ENCODE results near the gene RPL7A.

RPL7A gene

DNA sequence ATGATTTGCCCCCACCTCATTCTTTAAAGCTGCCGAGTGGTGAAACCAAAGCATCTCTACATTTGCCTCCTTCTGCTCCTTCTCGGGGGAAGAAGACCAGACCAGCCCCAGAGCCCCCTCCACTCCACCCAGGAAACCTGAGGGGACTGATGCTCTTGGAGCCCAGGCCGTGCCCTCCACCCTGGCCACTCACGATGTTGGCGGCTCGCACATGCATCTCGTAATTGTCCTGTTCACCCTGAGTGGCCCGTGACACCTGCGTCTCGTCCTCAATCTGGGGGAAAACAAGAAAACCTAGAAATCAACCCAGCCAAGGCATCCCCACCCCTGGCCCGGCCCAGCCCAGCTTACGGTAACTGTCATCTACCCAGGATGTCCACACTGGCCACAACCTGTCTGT is 3.0 kb upstream of the RPL7A start:
- H3K27me3 ChIP-seq (ENCODE audit: control insufficient read depth, insufficient read depth, low read length) = no peaks in the 10 kb centered on the region
- H3K27ac ChIP-seq (ENCODE audit: low read depth, low read length) = no peak overlapping the region
- H3K9ac ChIP-seq (ENCODE audit: low read length) = no peak overlapping the region
- H3K36me3 ChIP-seq (ENCODE audit: control insufficient read depth, insufficient read depth, low read length) = peaks cover 37% of the 10 kb centered on the region
- peaks cover 12% of the 10 kb centered on the region for H3K4me1 ChIP-seq (ENCODE audit: control insufficient read depth, insufficient read depth, low read length)
- no peak overlapping the region for H3K4me3 ChIP-seq (ENCODE audit: low read length)

DNA sequence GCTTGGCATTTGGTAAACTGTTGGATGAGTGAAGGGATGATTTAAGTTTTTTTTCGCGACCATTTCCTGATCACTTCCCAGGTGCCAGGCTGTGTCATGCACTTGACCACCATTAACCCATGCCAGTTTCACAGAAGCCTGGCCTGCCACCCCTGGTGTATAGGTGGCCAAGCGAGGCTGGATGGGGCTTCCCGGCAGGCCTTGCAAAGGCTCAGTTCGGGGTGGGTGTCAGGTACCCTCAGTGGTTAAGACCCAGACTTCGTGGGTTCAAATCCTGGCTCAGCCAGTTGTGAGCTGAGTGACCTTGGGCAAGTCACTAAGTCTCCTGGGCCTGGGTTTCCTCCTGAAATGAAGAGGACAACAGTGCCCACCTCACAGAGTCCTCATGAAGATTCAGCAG is 2.4 kb upstream of the RPL7A start:
- Histone ChIP-seq H3K9ac (ENCODE audit: low read length) (no peak overlapping the region), H3K36me3 (ENCODE audit: control insufficient read depth, insufficient read depth, low read length) (peaks cover 37% of the 10 kb centered on the region), H3K4me3 (ENCODE audit: low read length) (no peak overlapping the region), H3K27me3 (ENCODE audit: control insufficient read depth, insufficient read depth, low read length) (no peaks in the 10 kb centered on the region), H3K27ac (ENCODE audit: low read depth, low read length) (no peak overlapping the region), H3K4me1 (ENCODE audit: control insufficient read depth, insufficient read depth, low read length) (peaks cover 12% of the 10 kb centered on the region)

DNA sequence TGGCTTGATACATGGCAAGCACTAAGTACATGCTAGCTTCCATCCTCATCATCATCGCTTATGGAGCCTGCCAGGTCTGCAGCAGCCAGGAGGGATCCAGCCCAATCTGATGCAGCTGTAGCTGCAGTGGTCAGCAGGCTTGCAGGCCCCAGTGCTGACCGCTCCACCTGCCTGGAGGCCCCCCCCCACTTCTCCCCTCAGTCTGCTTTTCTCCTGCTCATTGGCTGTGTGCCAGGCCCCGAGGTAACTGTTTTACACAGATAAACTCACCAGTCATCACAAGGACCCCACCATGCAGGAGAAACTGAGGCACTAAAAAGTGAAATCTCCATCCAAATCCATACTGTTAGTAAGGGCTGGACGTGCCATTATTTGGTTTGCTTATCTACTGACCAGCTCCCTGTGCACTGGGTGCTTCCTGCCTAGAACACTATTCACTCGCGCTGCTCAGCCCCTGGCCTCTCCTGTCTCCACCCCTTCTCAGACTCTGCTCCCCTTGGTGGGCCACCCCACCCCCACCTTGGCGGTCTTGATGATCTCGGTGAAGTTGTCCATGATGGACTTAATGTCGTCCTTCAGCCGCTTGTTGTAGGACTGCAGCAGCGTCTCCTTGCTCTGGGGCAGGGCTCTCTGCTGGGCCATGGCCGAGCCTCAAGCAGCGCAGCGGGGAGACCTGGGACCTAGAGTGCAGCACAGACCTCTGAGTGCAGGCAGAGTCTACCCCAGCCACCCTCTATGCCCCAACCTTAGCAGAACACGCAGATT is 1.8 kb upstream of the RPL7A start:
- Histone ChIP-seq H3K36me3 (ENCODE audit: control insufficient read depth, insufficient read depth, low read length) (peaks cover 39% of the 10 kb centered on the region), H3K4me3 (ENCODE audit: low read length) (peak overlapping the region; percentile 96), H3K9ac (ENCODE audit: low read length) (no peak overlapping the region), H3K27me3 (ENCODE audit: control insufficient read depth, insufficient read depth, low read length) (no peaks in the 10 kb centered on the region), H3K27ac (ENCODE audit: low read depth, low read length) (peak overlapping the region; percentile 58), H3K4me1 (ENCODE audit: control insufficient read depth, insufficient read depth, low read length) (peaks cover 12% of the 10 kb centered on the region)

DNA sequence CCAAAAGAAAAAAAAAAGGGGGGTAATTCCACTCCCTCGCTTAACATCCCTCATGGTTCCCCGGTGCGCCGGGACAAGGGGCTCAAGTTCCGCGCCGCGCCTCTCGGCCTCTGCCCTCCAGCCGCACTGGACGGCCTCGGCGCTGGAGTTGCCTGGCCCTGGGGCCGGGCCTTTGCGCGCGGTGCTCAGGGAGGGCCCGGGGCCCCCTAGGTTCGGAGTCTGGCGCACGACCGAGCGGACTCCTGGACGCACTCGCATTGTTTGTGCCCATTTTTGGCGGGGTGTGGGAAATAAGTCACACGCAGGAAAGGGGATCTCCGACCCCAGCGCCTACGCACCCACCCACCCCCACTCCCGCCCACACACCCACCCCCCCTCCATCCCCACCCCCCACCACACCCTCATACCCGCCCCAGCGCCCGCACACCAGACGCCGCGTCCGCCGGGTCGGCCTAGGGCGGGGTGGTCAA is 468 bp upstream of the RPL7A start:
- peak overlapping the region; percentile 32 for H3K9ac ChIP-seq (ENCODE audit: low read length)
- H3K4me3 ChIP-seq (ENCODE audit: low read length) = peak overlapping the region; percentile 96
- peak overlapping the region; percentile 88 for H3K27ac ChIP-seq (ENCODE audit: low read depth, low read length)
- peaks cover 12% of the 10 kb centered on the region for H3K4me1 ChIP-seq (ENCODE audit: control insufficient read depth, insufficient read depth, low read length)
- H3K36me3 ChIP-seq (ENCODE audit: control insufficient read depth, insufficient read depth, low read length) = peaks cover 47% of the 10 kb centered on the region
- H3K27me3 ChIP-seq (ENCODE audit: control insufficient read depth, insufficient read depth, low read length) = no peaks in the 10 kb centered on the region

DNA sequence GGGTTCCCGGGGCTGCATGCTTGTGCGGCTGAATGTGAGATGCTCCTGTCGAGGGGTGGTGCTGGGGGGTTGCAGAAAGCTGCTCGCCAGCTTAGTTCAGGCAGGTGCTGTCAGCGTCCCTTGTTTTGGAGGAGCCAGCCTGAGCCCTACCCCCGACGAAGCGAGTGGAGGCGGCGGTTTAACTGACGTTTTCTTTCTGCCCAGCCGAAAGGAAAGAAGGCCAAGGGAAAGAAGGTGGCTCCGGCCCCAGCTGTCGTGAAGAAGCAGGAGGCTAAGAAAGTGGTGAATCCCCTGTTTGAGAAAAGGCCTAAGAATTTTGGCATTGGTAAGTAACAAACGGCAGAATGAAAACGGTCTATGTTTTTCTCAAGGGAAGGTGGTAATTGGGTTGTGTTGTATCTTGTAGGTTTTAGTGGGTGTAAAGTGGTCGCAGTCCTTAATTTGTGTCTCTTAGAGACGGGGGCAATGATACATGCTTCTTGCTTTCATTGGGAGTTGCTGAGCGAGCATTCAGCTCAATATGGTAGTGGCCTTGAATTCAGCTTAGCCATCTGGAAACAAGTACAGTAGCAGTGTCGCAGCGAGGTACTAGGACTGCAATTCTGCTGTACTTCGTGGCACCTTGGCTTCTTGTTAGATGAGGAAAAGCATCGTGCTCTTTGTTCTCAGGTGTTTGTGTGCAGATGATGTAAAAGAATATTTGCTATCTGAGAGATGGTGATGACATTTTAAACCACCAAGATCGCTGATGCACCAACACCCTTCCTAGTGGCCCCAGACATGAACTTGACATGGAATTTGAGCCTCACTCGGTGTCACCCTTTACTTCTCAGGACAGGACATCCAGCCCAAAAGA is 928 bp downstream of the RPL7A start:
- peaks cover 12% of the 10 kb centered on the region for H3K4me1 ChIP-seq (ENCODE audit: control insufficient read depth, insufficient read depth, low read length)
- peak overlapping the region; percentile 96 for H3K4me3 ChIP-seq (ENCODE audit: low read length)
- H3K9ac ChIP-seq (ENCODE audit: low read length) = peak overlapping the region; percentile 79
- peak overlapping the region; percentile 88 for H3K27ac ChIP-seq (ENCODE audit: low read depth, low read length)
- H3K27me3 ChIP-seq (ENCODE audit: control insufficient read depth, insufficient read depth, low read length) = no peaks in the 10 kb centered on the region
- H3K36me3 ChIP-seq (ENCODE audit: control insufficient read depth, insufficient read depth, low read length) = peaks cover 45% of the 10 kb centered on the region

DNA sequence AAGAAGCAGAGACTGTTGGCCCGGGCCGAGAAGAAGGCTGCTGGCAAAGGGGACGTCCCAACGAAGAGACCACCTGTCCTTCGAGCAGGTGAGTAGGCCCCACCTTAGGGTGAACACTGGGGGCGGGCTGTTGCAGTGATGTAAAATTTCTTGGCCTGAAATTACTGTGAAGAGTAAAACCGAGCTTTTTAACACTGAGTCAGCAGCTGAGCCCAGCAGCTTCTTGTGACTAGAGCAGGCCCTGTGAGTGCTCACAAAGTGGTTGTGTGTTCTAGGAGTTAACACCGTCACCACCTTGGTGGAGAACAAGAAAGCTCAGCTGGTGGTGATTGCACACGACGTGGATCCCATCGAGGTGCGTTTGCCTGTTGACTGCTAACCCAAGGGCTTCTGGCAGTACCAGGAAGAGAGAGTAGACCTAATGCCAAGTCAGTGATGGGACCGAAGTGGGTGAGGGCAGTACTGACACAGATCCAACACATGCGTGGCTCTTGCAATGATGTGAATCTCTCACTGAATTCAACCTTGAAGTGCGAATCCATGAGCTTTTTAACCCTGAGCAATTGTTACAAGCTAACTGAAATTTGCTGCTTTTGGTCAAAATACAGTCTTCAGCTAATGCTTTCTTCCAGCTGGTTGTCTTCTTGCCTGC is 2.1 kb downstream of the RPL7A start:
- Histone ChIP-seq H3K4me3 (ENCODE audit: low read length) (no peak overlapping the region), H3K27me3 (ENCODE audit: control insufficient read depth, insufficient read depth, low read length) (no peaks in the 10 kb centered on the region), H3K4me1 (ENCODE audit: control insufficient read depth, insufficient read depth, low read length) (peaks cover 12% of the 10 kb centered on the region), H3K27ac (ENCODE audit: low read depth, low read length) (no peak overlapping the region), H3K9ac (ENCODE audit: low read length) (no peak overlapping the region), H3K36me3 (ENCODE audit: control insufficient read depth, insufficient read depth, low read length) (peaks cover 38% of the 10 kb centered on the region)

DNA sequence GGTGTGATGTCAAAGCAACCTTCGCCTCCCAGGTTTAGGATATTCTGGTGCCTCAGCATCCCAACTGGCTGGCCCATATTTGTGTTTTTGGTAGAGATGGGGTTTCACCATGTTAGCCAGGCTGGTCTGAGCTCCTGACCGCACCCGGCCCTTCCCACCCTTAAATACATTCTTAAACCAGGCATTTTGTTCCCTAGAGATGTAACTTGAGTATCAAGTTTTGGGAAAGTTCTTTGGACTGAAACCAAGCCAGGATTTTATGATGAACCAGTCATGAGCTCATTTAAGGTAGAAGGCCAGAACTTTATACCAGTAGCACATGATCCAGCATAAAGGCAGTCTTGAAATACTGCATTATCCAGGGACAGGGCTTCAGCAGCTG is 3.5 kb downstream of the RPL7A start:
- H3K36me3 ChIP-seq (ENCODE audit: control insufficient read depth, insufficient read depth, low read length) = peaks cover 31% of the 10 kb centered on the region
- H3K27me3 ChIP-seq (ENCODE audit: control insufficient read depth, insufficient read depth, low read length) = no peaks in the 10 kb centered on the region
- no peak overlapping the region for H3K4me3 ChIP-seq (ENCODE audit: low read length)
- H3K27ac ChIP-seq (ENCODE audit: low read depth, low read length) = no peak overlapping the region
- H3K9ac ChIP-seq (ENCODE audit: low read length) = no peak overlapping the region
- H3K4me1 ChIP-seq (ENCODE audit: control insufficient read depth, insufficient read depth, low read length) = peaks cover 8% of the 10 kb centered on the region

DNA sequence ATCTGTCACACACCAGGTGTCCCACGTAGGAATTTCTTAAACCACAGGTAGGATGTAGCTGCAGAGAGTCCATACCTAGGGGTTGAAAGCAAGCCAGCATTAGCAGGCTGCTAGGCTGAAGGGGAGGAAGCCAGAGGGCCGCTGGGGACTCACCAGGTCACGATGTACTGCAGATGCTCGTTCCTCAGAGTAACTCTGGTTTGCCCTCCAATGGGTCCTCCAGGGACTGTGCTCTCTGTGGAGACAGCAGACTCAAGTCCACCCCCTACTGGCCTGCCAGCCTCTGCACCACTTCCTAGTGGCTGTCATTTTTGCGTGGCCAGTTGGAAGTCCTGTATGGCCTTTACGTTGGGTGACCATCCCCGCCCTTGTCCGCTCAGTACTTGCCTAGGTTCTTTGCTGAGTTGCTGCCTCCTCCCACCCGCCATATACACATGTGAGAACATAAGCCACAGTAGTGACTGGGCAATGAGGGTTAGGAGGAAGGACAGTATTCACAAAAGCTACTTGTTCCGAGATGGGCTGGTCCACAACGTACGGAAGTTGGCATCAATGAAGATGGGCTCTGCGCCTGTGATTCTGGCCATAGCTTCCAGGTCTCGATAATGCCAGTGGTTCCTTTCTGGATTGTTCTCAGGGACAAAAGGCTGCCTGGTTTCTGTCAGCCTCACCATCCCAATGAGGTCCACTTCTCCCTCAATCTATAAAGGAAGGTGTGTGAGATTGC is 4.1 kb downstream of the RPL7A start:
- Histone ChIP-seq H3K36me3 (ENCODE audit: control insufficient read depth, insufficient read depth, low read length) (peaks cover 31% of the 10 kb centered on the region), H3K4me1 (ENCODE audit: control insufficient read depth, insufficient read depth, low read length) (peaks cover 6% of the 10 kb centered on the region)

DNA sequence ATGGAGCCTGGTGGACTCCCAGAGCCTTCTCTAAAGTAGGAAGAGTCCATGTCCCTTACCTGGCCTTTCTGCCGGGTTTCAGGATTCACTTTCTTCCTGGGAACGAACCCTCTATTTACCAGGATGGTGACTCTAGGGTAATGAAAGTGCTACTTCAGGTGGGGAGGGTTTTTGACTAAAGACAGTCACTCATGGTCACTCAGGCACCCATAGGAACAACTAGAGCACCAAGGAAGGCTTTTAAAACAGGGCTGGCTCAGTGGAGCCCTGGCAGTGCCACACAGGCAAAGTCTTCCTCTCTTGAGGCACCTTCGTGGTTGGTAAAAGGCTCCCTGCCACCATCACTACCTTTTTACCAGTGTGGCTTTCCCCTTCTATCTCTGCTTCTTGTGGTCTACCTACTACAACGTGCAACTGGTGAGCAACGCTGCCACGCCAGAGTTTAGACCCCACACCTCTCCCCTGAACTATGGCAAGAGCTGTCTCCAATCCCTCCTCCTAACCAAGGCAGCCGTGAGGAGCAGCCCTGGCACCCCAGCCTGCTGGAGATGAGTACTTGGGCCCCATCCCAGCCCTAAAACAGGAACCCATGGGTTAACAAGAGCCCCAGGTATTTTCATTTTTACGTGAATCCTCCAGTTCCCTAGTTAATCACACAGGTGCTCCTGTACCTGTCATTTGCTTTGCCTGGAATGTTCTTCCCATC is 4.8 kb downstream of the RPL7A start:
- Histone ChIP-seq H3K27me3 (ENCODE audit: control insufficient read depth, insufficient read depth, low read length) (no peaks in the 10 kb centered on the region), H3K36me3 (ENCODE audit: control insufficient read depth, insufficient read depth, low read length) (peaks cover 31% of the 10 kb centered on the region), H3K4me3 (ENCODE audit: low read length) (no peak overlapping the region), H3K4me1 (ENCODE audit: control insufficient read depth, insufficient read depth, low read length) (peaks cover 8% of the 10 kb centered on the region), H3K27ac (ENCODE audit: low read depth, low read length) (no peak overlapping the region), H3K9ac (ENCODE audit: low read length) (no peak overlapping the region)

More for the DNA sequence above, 4.1 kb downstream of the RPL7A start:
- no peak overlapping the region for H3K4me3 ChIP-seq (ENCODE audit: low read length)
- H3K9ac ChIP-seq (ENCODE audit: low read length) = no peak overlapping the region
- no peak overlapping the region for H3K27ac ChIP-seq (ENCODE audit: low read depth, low read length)
- H3K27me3 ChIP-seq (ENCODE audit: control insufficient read depth, insufficient read depth, low read length) = no peaks in the 10 kb centered on the region

DNA sequence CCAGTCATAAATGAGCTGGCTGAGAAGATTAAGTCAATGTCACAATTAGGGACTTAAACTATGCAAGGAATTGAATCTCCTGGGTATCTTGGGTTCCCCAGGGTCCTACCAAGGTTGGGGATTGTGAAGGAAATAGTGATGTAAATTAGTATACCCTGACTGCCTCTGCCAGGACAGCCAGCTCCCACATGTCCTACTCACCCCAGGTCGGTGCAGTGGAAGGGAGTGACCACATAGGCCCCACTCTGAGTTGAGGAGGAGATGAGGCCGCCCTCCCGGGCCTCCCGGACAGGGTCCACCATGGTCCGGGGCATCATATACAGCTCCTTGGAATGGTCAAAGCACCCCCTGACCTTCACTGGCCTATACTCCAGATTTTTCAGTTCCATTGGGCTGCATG is 5.5 kb downstream of the RPL7A start:
- no peak overlapping the region for H3K27ac ChIP-seq (ENCODE audit: low read depth, low read length)
- H3K27me3 ChIP-seq (ENCODE audit: control insufficient read depth, insufficient read depth, low read length) = no peaks in the 10 kb centered on the region
- H3K9ac ChIP-seq (ENCODE audit: low read length) = no peak overlapping the region
- H3K4me3 ChIP-seq (ENCODE audit: low read length) = no peak overlapping the region
- peaks cover 8% of the 10 kb centered on the region for H3K4me1 ChIP-seq (ENCODE audit: control insufficient read depth, insufficient read depth, low read length)
- H3K36me3 ChIP-seq (ENCODE audit: control insufficient read depth, insufficient read depth, low read length) = peaks cover 31% of the 10 kb centered on the region

DNA sequence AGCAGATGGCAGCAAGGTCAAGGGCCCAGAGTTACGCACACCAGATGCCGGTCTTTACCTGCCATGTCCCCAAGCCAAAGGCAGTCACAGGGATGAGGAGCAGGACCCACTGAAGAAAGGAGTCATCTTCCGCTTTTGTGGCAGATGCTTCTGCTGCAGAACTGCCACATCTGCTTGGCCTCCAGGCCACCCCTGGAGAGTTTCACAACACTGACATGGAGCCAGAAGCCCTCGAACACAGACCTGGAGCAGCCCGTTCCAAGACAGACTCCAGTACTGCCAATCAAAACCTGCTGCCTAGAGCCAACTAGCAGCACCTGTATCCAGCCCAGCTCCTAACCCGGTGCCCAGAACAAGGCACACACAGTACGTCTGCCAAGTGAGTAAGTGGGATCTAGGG is 6.7 kb downstream of the RPL7A start:
- H3K4me1 ChIP-seq (ENCODE audit: control insufficient read depth, insufficient read depth, low read length) = peaks cover 3% of the 10 kb centered on the region
- no peak overlapping the region for H3K9ac ChIP-seq (ENCODE audit: low read length)
- H3K27me3 ChIP-seq (ENCODE audit: control insufficient read depth, insufficient read depth, low read length) = no peaks in the 10 kb centered on the region
- H3K27ac ChIP-seq (ENCODE audit: low read depth, low read length) = no peak overlapping the region
- peaks cover 33% of the 10 kb centered on the region for H3K36me3 ChIP-seq (ENCODE audit: control insufficient read depth, insufficient read depth, low read length)
- no peak overlapping the region for H3K4me3 ChIP-seq (ENCODE audit: low read length)
